ENCODE measurements around the gene C19orf85. TPM values are rescaled to one million over a fixed set of nuclear protein-coding genes. Genes with fewer than 3 reads are reported as not detected.

The C19orf85 gene
- total RNA-seq, 1 donor from 2014 or later: not detected

DNA sequence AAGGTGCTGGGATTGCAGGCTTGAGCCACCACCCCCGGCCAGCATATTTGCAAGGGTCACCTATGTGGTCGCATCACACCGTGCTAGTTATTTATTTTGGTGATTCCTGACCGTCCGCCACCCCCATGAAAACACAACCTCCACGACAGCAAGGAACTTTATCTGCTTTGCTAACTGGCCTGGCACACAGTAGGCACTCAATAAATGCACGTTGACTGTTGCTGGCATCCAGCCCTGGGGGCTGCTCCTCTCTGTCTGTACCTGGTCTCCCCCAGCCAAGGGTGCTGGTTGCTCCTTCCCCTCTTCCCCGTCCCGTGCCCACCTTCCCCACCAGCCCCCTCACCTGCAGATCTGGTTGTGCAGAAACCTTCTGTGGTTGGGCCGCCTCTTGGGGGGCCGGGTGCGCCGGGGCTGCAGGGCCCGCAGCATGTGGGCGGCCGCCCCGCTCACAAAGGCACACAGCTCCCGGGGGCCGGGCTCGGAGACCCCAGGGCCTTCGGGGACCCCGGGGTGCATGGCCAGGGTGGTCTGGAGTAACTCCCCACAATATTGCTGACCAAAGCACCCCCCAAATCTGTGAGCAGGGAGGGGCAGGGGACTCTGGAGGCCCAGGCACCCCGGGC lies 401 bp downstream of the C19orf85 start:
- Histone ChIP-seq H3K27ac (no peak overlapping the region), H3K36me3 (no peaks in the 10 kb centered on the region), H3K9me3 (no peaks in the 10 kb centered on the region), H3K4me1 (peaks cover 21% of the 10 kb centered on the region), H3K27me3 (ENCODE audit: low read depth) (no peaks in the 10 kb centered on the region), H3K4me3 (no peak overlapping the region)
- intact Hi-C loops (cut with DNase I): no loop called here
- DNase-seq (no peak), ATAC-seq (no peak)
- TF ChIP-seq, protein P1, sequence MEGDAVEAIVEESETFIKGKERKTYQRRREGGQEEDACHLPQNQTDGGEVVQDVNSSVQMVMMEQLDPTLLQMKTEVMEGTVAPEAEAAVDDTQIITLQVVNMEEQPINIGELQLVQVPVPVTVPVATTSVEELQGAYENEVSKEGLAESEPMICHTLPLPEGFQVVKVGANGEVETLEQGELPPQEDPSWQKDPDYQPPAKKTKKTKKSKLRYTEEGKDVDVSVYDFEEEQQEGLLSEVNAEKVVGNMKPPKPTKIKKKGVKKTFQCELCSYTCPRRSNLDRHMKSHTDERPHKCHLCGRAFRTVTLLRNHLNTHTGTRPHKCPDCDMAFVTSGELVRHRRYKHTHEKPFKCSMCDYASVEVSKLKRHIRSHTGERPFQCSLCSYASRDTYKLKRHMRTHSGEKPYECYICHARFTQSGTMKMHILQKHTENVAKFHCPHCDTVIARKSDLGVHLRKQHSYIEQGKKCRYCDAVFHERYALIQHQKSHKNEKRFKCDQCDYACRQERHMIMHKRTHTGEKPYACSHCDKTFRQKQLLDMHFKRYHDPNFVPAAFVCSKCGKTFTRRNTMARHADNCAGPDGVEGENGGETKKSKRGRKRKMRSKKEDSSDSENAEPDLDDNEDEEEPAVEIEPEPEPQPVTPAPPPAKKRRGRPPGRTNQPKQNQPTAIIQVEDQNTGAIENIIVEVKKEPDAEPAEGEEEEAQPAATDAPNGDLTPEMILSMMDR (IDR thresholded peaks at IDR 0.05): no peak

DNA sequence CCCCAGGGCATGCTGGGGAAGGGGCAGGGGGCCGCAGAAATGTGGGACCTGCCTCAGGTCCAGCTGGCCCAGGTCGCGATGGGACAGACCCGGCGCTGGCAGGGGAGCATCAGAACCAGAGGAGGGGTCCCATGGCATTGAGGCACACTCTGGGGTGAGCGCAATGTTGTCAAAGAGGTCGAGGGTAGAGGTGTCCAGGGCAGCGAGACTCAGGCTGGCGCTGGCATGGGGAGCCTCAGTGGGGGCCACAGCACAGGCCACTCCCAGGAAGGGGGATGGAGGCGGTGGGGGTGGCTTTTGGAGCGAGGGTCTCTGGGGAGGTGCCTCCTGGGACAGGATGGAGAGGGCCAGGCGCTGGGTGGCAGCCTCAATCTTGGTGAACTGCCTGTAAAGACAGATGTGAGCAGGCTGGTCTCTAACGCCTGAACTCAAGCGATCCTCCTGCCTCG lies 944 bp downstream of the C19orf85 start:
- H3K4me3 ChIP-seq: no peak overlapping the region
- H3K27ac ChIP-seq: no peak overlapping the region
- H3K36me3 ChIP-seq: no peaks in the 10 kb centered on the region
- H3K27me3 ChIP-seq (ENCODE audit: low read depth): no peaks in the 10 kb centered on the region
- no peaks in the 10 kb centered on the region for H3K9me3 ChIP-seq
- ATAC-seq (no peak), DNase-seq (no peak)
- intact Hi-C loops (cut with DNase I): no loop called here
- TF ChIP-seq, protein P1 (IDR thresholded peaks at IDR 0.05): no peak
- peaks cover 21% of the 10 kb centered on the region for H3K4me1 ChIP-seq

DNA sequence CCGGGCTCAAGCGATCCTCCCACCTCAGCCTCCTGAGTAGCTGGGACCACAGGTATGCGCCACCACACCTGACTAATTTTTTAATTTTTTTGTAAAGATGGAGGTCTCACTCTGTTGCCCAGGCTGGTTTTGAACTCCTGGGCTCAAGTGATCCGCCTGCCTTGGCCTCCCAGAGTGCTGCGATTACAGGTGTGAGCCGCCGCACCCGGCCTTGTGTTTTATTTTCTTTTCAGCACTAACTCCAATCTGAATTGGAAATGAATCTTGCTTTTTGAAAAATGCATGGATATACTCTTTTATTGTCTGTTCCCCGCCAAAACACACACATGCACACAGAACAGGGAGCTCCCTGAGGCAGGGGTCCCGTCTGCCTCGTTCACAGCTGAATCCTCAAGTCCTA lies 1.8 kb downstream of the C19orf85 start:
- TF ChIP-seq, protein P1 (IDR thresholded peaks at IDR 0.05): no peak
- Histone ChIP-seq H3K4me3 (no peak overlapping the region), H3K36me3 (no peaks in the 10 kb centered on the region), H3K4me1 (peaks cover 21% of the 10 kb centered on the region), H3K27me3 (ENCODE audit: low read depth) (no peaks in the 10 kb centered on the region), H3K27ac (no peak overlapping the region), H3K9me3 (no peaks in the 10 kb centered on the region)
- intact Hi-C loops (cut with DNase I): no loop called here
- no peak for ATAC-seq
- DNase-seq: no peak

DNA sequence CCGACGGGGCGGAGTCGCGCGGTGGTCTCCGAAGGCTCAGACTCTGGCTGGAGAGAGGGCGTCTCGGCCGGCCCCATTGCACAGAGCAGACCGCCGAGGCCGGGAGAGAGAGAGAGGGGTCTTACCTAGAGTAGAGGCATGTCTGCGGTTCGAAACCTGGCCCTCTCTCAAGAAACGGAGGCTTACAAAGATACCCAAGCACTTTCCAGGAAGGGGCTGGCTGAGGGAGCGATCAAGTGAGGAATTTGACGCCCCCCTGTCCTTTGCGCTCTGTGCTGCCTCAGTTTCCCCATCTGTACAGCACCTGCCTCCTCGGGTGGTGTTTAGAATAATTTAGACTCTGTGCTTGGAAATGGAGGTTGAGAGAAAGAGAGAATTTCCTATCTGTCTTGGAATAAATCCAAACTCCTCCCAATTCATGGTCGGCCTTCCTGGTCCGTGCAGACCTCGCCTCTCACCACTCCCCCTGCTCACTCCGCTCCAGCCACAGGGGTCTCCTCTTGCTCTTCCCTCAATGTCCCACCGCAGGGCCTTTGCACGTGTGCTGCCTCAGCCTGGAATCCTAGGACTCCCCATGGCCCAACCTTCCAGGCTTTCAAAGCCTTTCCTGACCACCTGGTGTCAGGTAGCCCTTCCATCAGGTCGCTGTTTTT lies 2.5 kb downstream of the C19orf85 start:
- Histone ChIP-seq H3K36me3 (no peaks in the 10 kb centered on the region), H3K4me1 (peaks cover 21% of the 10 kb centered on the region), H3K9me3 (no peaks in the 10 kb centered on the region), H3K4me3 (peak overlapping the region; percentile 76), H3K27me3 (ENCODE audit: low read depth) (no peaks in the 10 kb centered on the region), H3K27ac (peak overlapping the region; percentile 83)
- TF ChIP-seq, protein P1 (IDR thresholded peaks at IDR 0.05): no peak
- ATAC-seq (no peak), DNase-seq (no peak)
- intact Hi-C loops (cut with DNase I): no loop called here

DNA sequence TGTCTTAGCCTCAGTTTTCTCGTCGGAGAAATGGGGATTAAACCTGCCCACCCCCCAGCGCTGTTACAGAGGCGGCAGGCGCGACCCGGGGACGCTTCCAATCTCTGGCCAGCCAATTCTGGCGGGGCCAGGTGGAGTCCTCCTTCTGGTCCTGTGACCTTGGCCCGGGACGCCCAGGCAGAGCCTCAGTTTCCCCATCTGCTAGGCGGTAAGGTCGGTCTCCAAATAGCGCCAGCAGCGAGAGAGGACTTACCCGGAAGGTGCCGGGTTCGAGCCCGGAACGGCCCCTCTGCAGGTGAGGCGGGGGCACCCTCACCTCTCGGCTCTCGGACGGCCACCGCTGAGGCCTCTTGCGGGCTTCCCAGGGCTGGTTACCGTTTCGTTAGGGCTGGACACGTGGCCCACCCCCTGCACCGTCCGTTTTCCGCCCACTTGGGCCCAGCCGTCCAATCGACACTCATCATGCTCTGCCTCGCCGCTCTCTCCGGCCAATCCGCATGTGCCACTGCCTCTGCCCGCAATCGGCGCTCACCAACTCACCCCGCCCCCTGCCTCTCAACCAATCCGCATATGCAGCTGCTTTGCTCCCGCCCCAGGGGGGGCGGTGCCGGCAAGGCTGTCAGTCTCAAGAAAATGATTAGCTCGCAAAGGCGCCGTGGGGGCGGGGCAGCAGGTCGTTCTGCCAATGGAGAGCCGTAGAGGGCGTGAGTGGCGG lies 3.1 kb downstream of the C19orf85 start, which contains the start of gene ISOC2:
Gene ISOC2, minus strand, starts transcription at position 384 of the 715 bp plus-strand sequence. CDS start 5,156 bp downstream, outside the sequence.
- Histone ChIP-seq H3K36me3 (no peaks in the 10 kb centered on the region), H3K27me3 (ENCODE audit: low read depth) (no peaks in the 10 kb centered on the region), H3K27ac (peak within 1 kb of the TSS; percentile 90), H3K4me3 (peak within 1 kb of the TSS; percentile 76), H3K4me1 (peaks cover 21% of the 10 kb centered on the region), H3K9me3 (no peaks in the 10 kb centered on the region)
- TF ChIP-seq, protein P1 (IDR thresholded peaks at IDR 0.05): peak; percentile 5
- DNase-seq (peak; percentile 100), ATAC-seq (peak; percentile 97 to 98)
- intact Hi-C loops (cut with DNase I): no loop called here

All from lower lobe of right lung (tissue), 2 donors.